GM12891 (cell line): Measurements from ENCODE around the gene SDCCAG8.

Experiments used
- DNase-seq: peaks from one replicate; pipeline ENCODE4 v3.0.0; 2011; ENCODE audit warnings: low spot score; ENCODE audit not compliant: insufficient read length
- FAIRE-seq: peaks from 2 replicates; lab custom pipeline; 2011; peaks lifted over from hg19 to GRCh38; lab: Jason Lieb, UNC
- PAX5 ChIP-seq: IDR thresholded peaks from 2 replicates; pipeline ENCODE4 v1.6.1; 2011; ENCODE audit warnings: low read length, moderate library complexity, mild to moderate bottlenecking; ENCODE audit not compliant: insufficient read depth, severe bottlenecking
- POLR2A ChIP-seq: IDR thresholded peaks from 2 replicates; pipeline ENCODE4 v1.6.1; 2011; ENCODE audit warnings: low read depth, low read length, control low read depth
- POLR2AphosphoS5 ChIP-seq: IDR thresholded peaks from 2 replicates; pipeline ENCODE4 v1.6.1; 2011; ENCODE audit warnings: low read depth, low read length, control low read depth
- POU2F2 ChIP-seq: IDR thresholded peaks from 2 replicates; pipeline ENCODE4 v1.6.1; 2011; ENCODE audit warnings: low read depth, mild to moderate bottlenecking, control low read depth, low read length, moderate library complexity
- SPI1 ChIP-seq: IDR thresholded peaks from 2 replicates; pipeline ENCODE4 v1.6.1; 2011; ENCODE audit warnings: low read depth, low read length, control low read depth
- TAF1 ChIP-seq: IDR thresholded peaks from 2 replicates; pipeline ENCODE4 v1.6.1; 2011; ENCODE audit warnings: low read depth, low read length, control low read depth

The SDCCAG8 gene

DNA sequence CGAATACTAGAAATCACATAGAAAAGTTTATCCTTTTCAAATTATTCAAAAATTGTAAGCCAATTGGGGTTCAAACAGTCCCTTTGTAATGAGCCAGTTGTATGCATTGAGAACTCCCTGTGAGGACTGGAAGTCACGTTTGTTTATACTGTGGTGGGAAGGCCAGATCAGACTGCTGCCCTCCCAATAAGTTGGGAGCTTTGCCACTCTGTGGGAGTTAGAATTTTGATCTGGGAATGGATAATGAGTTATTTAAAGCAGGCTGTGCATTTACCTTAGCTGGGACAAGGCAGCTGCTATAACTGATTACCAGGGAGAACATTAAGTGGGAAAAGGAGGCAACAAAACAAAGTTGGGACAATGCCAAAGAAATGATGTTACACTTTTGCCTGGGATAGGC lies 178.8 kb downstream of the SDCCAG8 start:
- no peak for TF ChIP-seq PAX5
- TF ChIP-seq POU2F2: no peak
- no peak for TF ChIP-seq TAF1
- TF ChIP-seq SPI1: no peak
- no peak for TF ChIP-seq POLR2A
- TF ChIP-seq POLR2AphosphoS5: no peak
- DNase-seq (no peak), FAIRE-seq (no peak)

- FAIRE-seq: no peak
Observed at GRCh38 chr1:243435836-243436235, 180.0 kb downstream of the SDCCAG8 start.

DNA sequence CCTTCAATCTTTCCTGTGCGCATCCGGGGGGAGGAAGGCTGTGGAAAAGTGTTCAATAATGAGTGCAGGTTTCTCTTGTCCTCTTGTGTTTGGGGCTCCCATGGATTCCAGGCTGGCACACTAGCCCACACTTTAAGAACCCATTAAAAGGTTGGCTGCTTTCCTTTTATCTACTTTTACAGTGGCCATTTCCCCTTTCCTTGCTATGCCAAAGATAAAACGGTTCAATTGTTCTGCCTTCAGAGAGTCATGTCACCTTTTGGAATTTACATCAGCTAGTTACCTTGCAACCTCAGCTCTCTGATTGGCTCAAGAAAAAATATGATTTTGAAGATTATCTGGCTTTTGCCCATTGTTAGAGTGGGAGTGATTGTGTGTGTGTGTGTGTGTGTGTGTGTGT lies 182.3 kb downstream of the SDCCAG8 start:
- FAIRE-seq (no peak), DNase-seq (no peak)
- no peak for TF ChIP-seq POLR2AphosphoS5

More at GRCh38 chr1:243435836-243436235, 180.0 kb downstream of the SDCCAG8 start:
- TF ChIP-seq SPI1 (no peak), TAF1 (no peak), POLR2AphosphoS5 (no peak), POLR2A (no peak), POU2F2 (no peak), PAX5 (no peak)
- no peak for DNase-seq

GRCh38 chr1:243438815-243439214 lies 183.0 kb downstream of the SDCCAG8 start:
- FAIRE-seq: no peak
- TF ChIP-seq TAF1 (no peak), PAX5 (no peak), POLR2A (no peak), SPI1 (no peak), POU2F2 (no peak), POLR2AphosphoS5 (no peak)
- DNase-seq: no peak

- FAIRE-seq (no peak), DNase-seq (no peak)
- no peak for TF ChIP-seq POU2F2
- no peak for TF ChIP-seq TAF1
- TF ChIP-seq SPI1: no peak
Observed at GRCh38 chr1:243440406-243440805, 184.6 kb downstream of the SDCCAG8 start.

- TF ChIP-seq POLR2AphosphoS5 (no peak), POLR2A (no peak)
- no peak for FAIRE-seq
- DNase-seq: no peak
Observed at GRCh38 chr1:243441601-243442000, 185.8 kb downstream of the SDCCAG8 start.

DNA sequence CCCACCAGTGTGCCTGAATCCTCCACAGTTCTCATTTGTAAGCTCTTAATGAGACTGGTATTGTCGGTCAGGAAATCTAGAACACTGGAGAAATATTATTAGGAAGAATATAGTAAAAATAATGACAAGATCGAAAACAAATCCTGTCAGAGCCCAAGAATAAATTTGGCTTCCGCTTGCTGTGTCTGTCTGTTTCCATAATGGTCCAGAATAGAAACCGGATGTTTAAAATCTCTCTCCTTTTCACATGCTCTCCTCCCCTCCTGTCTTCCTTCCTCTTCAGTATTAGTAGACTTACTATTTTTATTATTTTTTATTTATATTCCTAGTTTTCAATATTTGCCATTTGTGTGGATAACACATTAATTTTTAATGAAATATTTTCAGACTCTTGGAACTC lies 187.7 kb downstream of the SDCCAG8 start:
- TF ChIP-seq POLR2A: no peak
- TF ChIP-seq SPI1: no peak
- no peak for TF ChIP-seq POLR2AphosphoS5
- TF ChIP-seq TAF1: no peak
- TF ChIP-seq POU2F2: no peak
- no peak for TF ChIP-seq PAX5
- DNase-seq (no peak), FAIRE-seq (no peak)

DNA sequence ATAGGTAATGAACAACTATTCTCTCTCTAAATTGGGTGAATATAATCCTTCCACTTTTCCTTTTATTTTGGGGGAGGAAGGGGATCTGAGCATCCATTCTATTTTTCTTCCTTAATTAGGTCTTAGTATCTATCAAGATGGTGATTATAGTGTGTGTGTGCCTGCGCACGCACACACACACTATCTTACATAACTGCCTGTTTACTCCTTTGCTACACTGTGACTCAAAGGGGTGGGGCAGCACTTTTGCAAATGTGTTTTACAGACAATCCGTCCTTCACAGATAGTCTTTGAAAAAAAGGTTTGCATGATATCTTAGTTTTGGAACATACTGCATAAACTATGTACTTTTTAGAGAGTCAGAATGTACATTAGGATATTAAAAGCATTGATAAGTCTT lies 191.5 kb downstream of the SDCCAG8 start:
- TF ChIP-seq SPI1 (no peak), PAX5 (no peak), POLR2A (no peak), TAF1 (no peak), POU2F2 (no peak), POLR2AphosphoS5 (no peak)
- DNase-seq: no peak
- no peak for FAIRE-seq

DNA sequence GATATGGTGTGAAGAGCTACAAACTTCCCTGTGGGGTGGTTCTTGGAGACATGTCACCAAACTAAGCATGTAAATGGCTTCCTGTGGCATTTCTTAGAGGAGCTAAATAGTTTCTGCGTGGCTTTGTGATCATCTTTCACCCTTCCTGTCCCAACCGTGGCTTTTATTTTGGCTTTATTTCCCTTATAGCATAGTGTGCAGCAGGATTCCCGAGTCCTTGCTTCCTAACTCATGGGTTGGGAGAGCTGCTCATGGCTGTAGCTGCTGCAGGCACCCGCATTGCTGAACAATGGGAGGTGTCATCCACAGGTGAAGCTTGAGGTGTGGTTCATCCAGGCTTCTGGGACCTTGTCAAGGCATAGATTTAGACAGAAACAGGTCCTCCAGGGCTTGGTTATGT lies 192.0 kb downstream of the SDCCAG8 start:
- FAIRE-seq (no peak), DNase-seq (no peak)
- TF ChIP-seq POLR2AphosphoS5 (no peak), SPI1 (no peak), TAF1 (no peak), POU2F2 (no peak), PAX5 (no peak), POLR2A (no peak)

- TF ChIP-seq POLR2AphosphoS5 (no peak), POLR2A (no peak), SPI1 (no peak), PAX5 (no peak), POU2F2 (no peak), TAF1 (no peak)
- no peak for DNase-seq
- FAIRE-seq: no peak
Observed at GRCh38 chr1:243449373-243449772, 193.5 kb downstream of the SDCCAG8 start.

GRCh38 chr1:243452092-243452491 lies 196.3 kb downstream of the SDCCAG8 start:
- no peak for DNase-seq

More at GRCh38 chr1:243452092-243452491, 196.3 kb downstream of the SDCCAG8 start:
- TF ChIP-seq PAX5 (no peak), TAF1 (no peak), POLR2AphosphoS5 (no peak), SPI1 (no peak), POLR2A (no peak), POU2F2 (no peak)
- no peak for FAIRE-seq
